Mononuclear cell (primary cell): Measurements from ENCODE around the gene CCDC107. TPM values are rescaled to one million over a fixed set of nuclear protein-coding genes. Genes with fewer than 3 reads are reported as not detected.

ENCODE experiments used
- H3K27me3 ChIP-seq: 2 replicates; pipeline ENCODE4 v1.6.0; 2011; ENCODE audit warnings: low read length, control low read depth; ENCODE audit not compliant: insufficient read depth
- H3K4me1 ChIP-seq: 2 replicates; pipeline ENCODE4 v1.5.1; 2011; ENCODE audit warnings: mild to moderate bottlenecking, low read length, control low read depth; ENCODE audit not compliant: insufficient read depth
- H3K4me3 ChIP-seq: 2 replicates; pipeline ENCODE4 v1.5.1; 2011; ENCODE audit warnings: mild to moderate bottlenecking, low read length, moderate library complexity
- H3K9me3 ChIP-seq: 2 replicates; pipeline ENCODE4 v1.5.1; 2011; ENCODE audit warnings: low read depth, mild to moderate bottlenecking, control low read depth, low read length
- total RNA-seq: library from RNA; depleted of rRNA; stranded (reverse); fragments of >200 nt; gene quantifications from one replicate; pipeline ENCODE4 v1.2.3, GENCODE V29; 2012

Gene CCDC107
- total RNA-seq, 1 donor: 6.9 TPM

- H3K27me3 ChIP-seq: no peaks in the 10 kb centered on the region
- peak overlapping the region; percentile 55 for H3K4me3 ChIP-seq
- H3K4me1 ChIP-seq: peaks cover 19% of the 10 kb centered on the region
- no peaks in the 10 kb centered on the region for H3K9me3 ChIP-seq
Observed at GRCh38 chr9:35691334-35691650, 33.2 kb downstream of the CCDC107 start.

GRCh38 chr9:35691757-35692301 is 33.7 kb downstream of the CCDC107 start:
- Histone ChIP-seq H3K4me3 (no peak overlapping the region), H3K4me1 (peaks cover 21% of the 10 kb centered on the region), H3K27me3 (no peaks in the 10 kb centered on the region), H3K9me3 (no peaks in the 10 kb centered on the region)

GRCh38 chr9:35695943-35696401 is 37.9 kb downstream of the CCDC107 start:
- no peaks in the 10 kb centered on the region for H3K27me3 ChIP-seq
- H3K4me3 ChIP-seq: no peak overlapping the region
- peaks cover 12% of the 10 kb centered on the region for H3K4me1 ChIP-seq
- H3K9me3 ChIP-seq: no peaks in the 10 kb centered on the region

DNA sequence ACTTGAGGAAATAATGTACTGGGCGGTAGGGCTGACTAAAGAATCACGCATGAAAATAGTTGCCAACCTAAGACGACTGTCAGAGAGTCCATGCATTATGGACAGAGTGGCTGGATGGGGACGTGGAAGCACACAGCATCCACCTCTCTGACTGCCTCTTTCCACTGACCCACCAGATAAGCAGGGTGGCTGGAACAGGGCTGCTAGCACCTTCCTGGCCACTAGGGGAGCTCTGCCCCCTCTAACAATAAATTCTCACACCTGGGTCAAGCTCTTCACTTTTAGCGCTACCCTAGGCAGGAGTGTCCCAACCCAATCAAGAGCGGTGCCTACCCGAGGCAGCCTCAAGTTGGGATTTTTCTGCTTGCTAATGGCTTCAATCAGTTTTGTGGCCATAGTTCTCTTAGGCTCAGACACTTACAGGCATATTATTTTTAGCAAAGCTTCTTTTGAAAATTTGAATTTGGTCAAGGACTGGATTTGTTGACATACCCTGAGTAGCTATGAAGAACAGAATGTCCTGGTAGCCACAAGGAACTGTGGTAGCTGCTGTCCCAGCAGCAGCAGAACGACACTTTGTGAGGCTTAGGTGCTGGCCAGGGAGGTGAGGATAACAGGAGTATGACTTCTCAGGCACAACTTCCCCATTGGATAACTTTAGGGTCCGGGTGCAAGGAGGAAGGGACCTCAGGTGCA is 38.6 kb downstream of the CCDC107 start:
- H3K4me3 ChIP-seq: no peak overlapping the region
- H3K9me3 ChIP-seq: no peaks in the 10 kb centered on the region
- peaks cover 5% of the 10 kb centered on the region for H3K4me1 ChIP-seq
- H3K27me3 ChIP-seq: no peaks in the 10 kb centered on the region

GRCh38 chr9:35697486-35697885 is 39.4 kb downstream of the CCDC107 start:
- peaks cover 4% of the 10 kb centered on the region for H3K4me1 ChIP-seq
- no peaks in the 10 kb centered on the region for H3K9me3 ChIP-seq
- H3K27me3 ChIP-seq: no peaks in the 10 kb centered on the region
- H3K4me3 ChIP-seq: no peak overlapping the region

- H3K4me1 ChIP-seq: peaks cover 4% of the 10 kb centered on the region
- no peaks in the 10 kb centered on the region for H3K9me3 ChIP-seq
- H3K4me3 ChIP-seq: no peak overlapping the region
- H3K27me3 ChIP-seq: no peaks in the 10 kb centered on the region
Observed at GRCh38 chr9:35698231-35698630, 40.1 kb downstream of the CCDC107 start.

- peaks cover 4% of the 10 kb centered on the region for H3K4me1 ChIP-seq
- H3K4me3 ChIP-seq: no peak overlapping the region
- H3K27me3 ChIP-seq: no peaks in the 10 kb centered on the region
- H3K9me3 ChIP-seq: no peaks in the 10 kb centered on the region
Observed at GRCh38 chr9:35700031-35700430, 41.9 kb downstream of the CCDC107 start.

GRCh38 chr9:35700942-35701341 is 42.9 kb downstream of the CCDC107 start:
- H3K4me3 ChIP-seq: no peak overlapping the region
- no peaks in the 10 kb centered on the region for H3K9me3 ChIP-seq
- peaks cover 4% of the 10 kb centered on the region for H3K4me1 ChIP-seq
- H3K27me3 ChIP-seq: no peaks in the 10 kb centered on the region

DNA sequence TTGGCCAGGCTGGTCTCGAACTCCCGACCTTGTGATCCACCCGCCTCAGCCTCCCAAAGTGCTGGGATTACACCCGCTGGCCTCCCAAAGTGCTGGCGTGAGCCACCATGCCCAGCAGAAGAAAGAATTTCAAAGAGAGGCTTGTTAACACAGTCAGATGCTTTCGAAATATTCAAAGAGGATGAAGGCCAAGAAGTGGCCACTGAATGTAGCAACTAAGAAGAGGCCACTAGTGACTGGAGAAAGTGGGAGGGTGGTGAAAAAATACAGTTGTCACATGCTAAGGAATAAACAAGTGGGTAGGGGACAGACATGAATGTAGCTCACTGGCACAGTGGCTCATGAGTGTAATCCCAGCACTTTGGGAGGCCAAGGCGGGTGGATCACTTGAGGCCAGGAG is 44.6 kb downstream of the CCDC107 start:
- Histone ChIP-seq H3K4me3 (no peak overlapping the region), H3K4me1 (no peaks in the 10 kb centered on the region), H3K9me3 (no peaks in the 10 kb centered on the region), H3K27me3 (no peaks in the 10 kb centered on the region)

- H3K4me1 ChIP-seq: no peaks in the 10 kb centered on the region
- no peaks in the 10 kb centered on the region for H3K27me3 ChIP-seq
- no peaks in the 10 kb centered on the region for H3K9me3 ChIP-seq
- no peak overlapping the region for H3K4me3 ChIP-seq
Observed at GRCh38 chr9:35703906-35704672, 46.0 kb downstream of the CCDC107 start.

DNA sequence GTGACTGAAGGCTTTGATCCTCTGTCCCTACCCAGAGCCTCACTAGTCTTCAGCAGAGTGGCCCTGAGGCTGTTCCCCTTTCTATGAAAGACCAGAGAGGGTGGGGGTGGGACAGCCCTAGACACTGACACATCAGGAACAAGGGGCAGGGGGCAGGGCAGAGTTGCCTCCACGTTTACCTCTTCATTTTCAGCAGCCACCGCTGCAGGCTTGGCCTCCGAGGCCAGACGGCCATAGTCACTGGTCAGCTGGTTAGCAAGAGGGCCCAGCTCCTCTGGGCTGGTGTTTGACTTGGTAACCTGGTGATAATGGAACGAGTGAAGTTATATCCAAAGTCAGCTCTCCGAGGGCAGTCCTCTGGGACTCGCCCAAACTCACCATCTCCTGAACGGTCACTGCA is 47.3 kb downstream of the CCDC107 start:
- H3K4me1 ChIP-seq: no peaks in the 10 kb centered on the region
- H3K9me3 ChIP-seq: no peaks in the 10 kb centered on the region

DNA sequence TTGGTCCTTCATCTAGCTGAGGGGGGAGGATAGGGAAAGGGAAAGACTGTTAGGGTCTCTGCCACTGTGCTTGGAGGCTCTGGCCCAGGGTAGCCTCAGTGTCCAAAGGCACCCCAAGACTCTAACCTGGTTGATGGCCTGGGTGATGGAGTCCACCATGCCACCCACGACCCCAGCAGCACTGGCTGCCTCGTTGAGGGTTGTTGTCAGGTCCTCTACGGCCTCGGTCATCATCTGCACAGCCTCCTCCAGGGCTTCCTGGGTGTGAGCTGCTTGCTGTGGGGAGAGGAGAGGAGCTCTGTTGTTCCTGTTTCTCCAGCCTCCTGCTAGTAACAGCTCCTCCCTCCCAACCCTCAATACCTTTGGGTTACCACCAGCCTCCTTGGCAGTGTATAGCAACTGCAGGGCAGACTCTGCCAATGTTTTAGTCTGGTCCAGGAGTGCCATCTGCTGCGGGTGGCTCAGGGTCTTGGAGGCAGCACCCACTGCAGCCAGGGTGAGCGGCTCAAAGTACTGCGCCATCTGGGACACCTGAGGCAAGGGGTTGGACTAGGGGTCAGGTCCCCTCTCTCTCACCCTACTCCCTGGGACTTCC is 47.8 kb downstream of the CCDC107 start:
- Histone ChIP-seq H3K27me3 (no peaks in the 10 kb centered on the region), H3K4me3 (no peak overlapping the region), H3K4me1 (no peaks in the 10 kb centered on the region), H3K9me3 (no peaks in the 10 kb centered on the region)

More for the DNA sequence above, 47.3 kb downstream of the CCDC107 start:
- Histone ChIP-seq H3K27me3 (no peaks in the 10 kb centered on the region), H3K4me3 (no peak overlapping the region)

DNA sequence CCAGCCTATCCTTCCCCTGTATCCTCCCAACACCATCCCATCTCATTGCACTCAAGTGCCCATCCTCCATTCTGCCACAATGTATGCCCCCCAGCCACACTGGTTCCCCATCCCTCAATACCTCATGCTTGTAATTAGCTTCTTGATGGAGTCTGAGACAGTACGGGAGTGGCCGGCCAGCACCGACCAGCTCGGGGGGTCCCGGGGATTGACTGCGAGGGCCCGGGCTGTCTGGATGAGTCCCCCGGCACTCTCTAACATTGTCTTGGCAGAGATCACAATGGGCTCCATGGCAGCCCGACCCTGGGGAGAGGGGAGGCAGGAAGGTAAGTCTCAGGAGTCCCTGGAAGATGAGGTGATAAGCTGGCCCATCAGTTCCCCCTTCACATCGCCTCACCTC is 48.9 kb downstream of the CCDC107 start:
- Histone ChIP-seq H3K4me3 (no peak overlapping the region), H3K27me3 (no peaks in the 10 kb centered on the region), H3K4me1 (no peaks in the 10 kb centered on the region), H3K9me3 (no peaks in the 10 kb centered on the region)

- Histone ChIP-seq H3K27me3 (no peaks in the 10 kb centered on the region), H3K4me1 (no peaks in the 10 kb centered on the region), H3K4me3 (no peak overlapping the region), H3K9me3 (no peaks in the 10 kb centered on the region)
Observed at GRCh38 chr9:35708146-35708545, 50.1 kb downstream of the CCDC107 start.

DNA sequence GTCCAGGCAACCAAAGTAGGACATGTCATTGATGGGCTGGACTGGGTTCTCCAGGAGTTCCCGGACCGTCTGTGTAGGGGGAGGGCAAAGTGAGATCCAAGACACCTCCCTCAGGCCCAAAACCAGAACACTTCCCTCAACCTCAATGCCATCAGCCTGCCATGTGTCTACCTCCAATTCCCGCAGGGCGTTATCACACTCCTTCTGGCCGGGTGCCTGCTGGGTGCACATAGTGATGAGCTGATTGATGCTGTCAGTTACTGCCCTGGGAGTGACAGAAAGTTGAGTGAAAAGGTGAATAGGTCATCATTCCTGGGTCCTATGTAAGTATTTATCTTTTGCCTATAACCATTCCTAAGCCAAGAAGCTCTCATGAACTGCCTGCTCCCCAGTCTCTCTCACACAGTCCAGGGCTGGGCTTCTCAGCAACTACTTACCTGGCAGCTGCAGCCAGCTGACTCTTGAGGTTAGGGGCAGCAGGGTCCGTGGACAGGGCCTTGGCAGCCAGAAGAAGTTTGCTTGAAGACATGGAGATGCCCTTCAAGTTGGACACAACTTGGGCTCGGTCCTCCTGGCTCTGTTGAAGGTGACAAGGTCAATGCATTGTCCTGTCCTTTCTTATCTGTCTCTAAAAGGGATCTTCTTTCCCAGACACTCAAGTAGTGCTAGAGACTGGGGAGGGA is 52.9 kb downstream of the CCDC107 start:
- H3K4me3 ChIP-seq: no peak overlapping the region
- H3K27me3 ChIP-seq: no peaks in the 10 kb centered on the region
- no peaks in the 10 kb centered on the region for H3K9me3 ChIP-seq
- no peaks in the 10 kb centered on the region for H3K4me1 ChIP-seq
